Measurements from ENCODE around the gene DGCR8. TPM values are rescaled to one million over a fixed set of nuclear protein-coding genes. Genes with fewer than 3 reads are reported as not detected.

DGCR8 gene
- total RNA-seq, 6 experiments from 2014 or later: 19.8 to 24.5 (median 22.0) TPM

- H3K4me1 Mint-ChIP-seq (ENCODE audit: low read depth): no peaks in the 10 kb centered on the region
- peaks cover 16% of the 10 kb centered on the region for H3K36me3 Mint-ChIP-seq (ENCODE audit: low read depth)
- peaks cover 7% of the 10 kb centered on the region for H3K27me3 Mint-ChIP-seq (ENCODE audit: insufficient read depth)
- no peak overlapping the region for H3K27ac Mint-ChIP-seq
- no peak for DNase-seq
- no peaks in the 10 kb centered on the region for H3K9me3 Mint-ChIP-seq
- TF ChIP-seq CTCF (IDR thresholded peaks at IDR 0.05): no peak
- H3K4me3 Mint-ChIP-seq: no peak overlapping the region
These were observed 40.2 kb upstream of the DGCR8 start for GRCh38 chr22:20039683-20040325.

GRCh38 chr22:20040327-20041200 is 39.5 kb upstream of the DGCR8 start:
- TF ChIP-seq CTCF (IDR thresholded peaks at IDR 0.05): no peak
- Mint-ChIP-seq H3K4me1 (ENCODE audit: low read depth) (no peaks in the 10 kb centered on the region), H3K9me3 (no peaks in the 10 kb centered on the region), H3K27ac (no peak overlapping the region), H3K27me3 (ENCODE audit: insufficient read depth) (peaks cover 3% of the 10 kb centered on the region), H3K4me3 (no peak overlapping the region), H3K36me3 (ENCODE audit: low read depth) (peaks cover 17% of the 10 kb centered on the region)
- no peak for DNase-seq

- H3K4me1 Mint-ChIP-seq (ENCODE audit: low read depth): no peaks in the 10 kb centered on the region
- DNase-seq: no peak
- H3K9me3 Mint-ChIP-seq: peaks cover 8% of the 10 kb centered on the region; the same call in 1 of the 2 replicates
- H3K27ac Mint-ChIP-seq: no peak overlapping the region
- H3K4me3 Mint-ChIP-seq: no peak overlapping the region
- no peak for TF ChIP-seq CTCF (IDR thresholded peaks at IDR 0.05)
- peaks cover 1% of the 10 kb centered on the region; the same call in 1 of the 2 replicates for H3K27me3 Mint-ChIP-seq (ENCODE audit: insufficient read depth)
- H3K36me3 Mint-ChIP-seq (ENCODE audit: low read depth): peaks cover 27% of the 10 kb centered on the region
These were observed 36.7 kb upstream of the DGCR8 start for GRCh38 chr22:20043057-20043996.

- TF ChIP-seq CTCF (IDR thresholded peaks at IDR 0.05): no peak
- no peak overlapping the region for H3K27ac Mint-ChIP-seq
- no peaks in the 10 kb centered on the region for H3K4me1 Mint-ChIP-seq (ENCODE audit: low read depth)
- no peak overlapping the region for H3K4me3 Mint-ChIP-seq
- H3K36me3 Mint-ChIP-seq (ENCODE audit: low read depth): peaks cover 34% of the 10 kb centered on the region
- H3K9me3 Mint-ChIP-seq: peaks cover 9% of the 10 kb centered on the region; the same call in 1 of the 2 replicates
- DNase-seq: no peak
- peaks cover 1% of the 10 kb centered on the region; the same call in 1 of the 2 replicates for H3K27me3 Mint-ChIP-seq (ENCODE audit: insufficient read depth)
These were observed 36.1 kb upstream of the DGCR8 start for GRCh38 chr22:20043997-20044342.

- Mint-ChIP-seq H3K27ac (no peak overlapping the region), H3K4me3 (no peak overlapping the region), H3K9me3 (peaks cover 9% of the 10 kb centered on the region; the same call in 1 of the 2 replicates), H3K36me3 (ENCODE audit: low read depth) (peaks cover 35% of the 10 kb centered on the region), H3K4me1 (ENCODE audit: low read depth) (no peaks in the 10 kb centered on the region), H3K27me3 (ENCODE audit: insufficient read depth) (peaks cover 1% of the 10 kb centered on the region; the same call in 1 of the 2 replicates)
- DNase-seq: no peak
- no peak for TF ChIP-seq CTCF (IDR thresholded peaks at IDR 0.05)
These were observed 35.4 kb upstream of the DGCR8 start for GRCh38 chr22:20044495-20045151.

Measured in HFFc6 (cell line).